Spleen (tissue), 11 donors: ENCODE data around the gene MGAT4C. TPM values are rescaled to one million over a fixed set of nuclear protein-coding genes. Genes with fewer than 3 reads are reported as not detected.

Experiments
- DNase-seq: peaks from one replicate; pipeline ENCODE4 v3.0.0-alpha.2; 2020
- H3K27ac ChIP-seq, 8 donors: fragments of 200-600 bp; sonication (generic) in 7 of 8; 1 replicate in 4 of 8; 2 replicates in 4 of 8; pipeline versions ENCODE4 v1.5.0 to v1.8.0; 2016 to 2021; ENCODE audit warnings: inconsistent platforms in 4 of 8, mild to moderate bottlenecking in 4 of 8, moderate library complexity in 1 of 8
- H3K27me3 ChIP-seq, 7 donors: fragments of 200-600 bp; sonication (generic) in 6 of 7; replicated peaks in 1 of 7; 1 replicate in 4 of 7; 2 replicates in 3 of 7; pipeline versions ENCODE4 v1.5.0 to v1.8.0; 2016 to 2021; ENCODE audit warnings: inconsistent platforms in 3 of 7, mild to moderate bottlenecking in 1 of 7
- H3K36me3 ChIP-seq, 6 donors: fragments of 200-600 bp; sonication (generic) in 5 of 6; 1 replicate in 4 of 6; 2 replicates in 2 of 6; pipeline versions ENCODE4 v1.5.0 to v1.8.0; 2016 to 2021; ENCODE audit warnings: inconsistent platforms in 2 of 6
- H3K4me1 ChIP-seq, 6 donors: fragments of 200-600 bp; sonication (generic) in 5 of 6; 1 replicate in 3 of 6; 2 replicates in 3 of 6; pipeline versions ENCODE4 v1.5.0 to v1.8.0; 2016 to 2021; ENCODE audit warnings: inconsistent platforms in 3 of 6
- H3K4me3 ChIP-seq, 8 donors: fragments of 200-600 bp; sonication (generic) in 7 of 8; 1 replicate in 4 of 8; 2 replicates in 4 of 8; pipeline versions ENCODE4 v1.5.0 to v1.8.0; 2016 to 2021; ENCODE audit warnings: inconsistent platforms in 4 of 8, mild to moderate bottlenecking in 4 of 8, moderate library complexity in 2 of 8
- H3K9me3 ChIP-seq, 8 donors: fragments of 200-600 bp; sonication (generic) in 7 of 8; 1 replicate in 4 of 8; 2 replicates in 4 of 8; pipeline versions ENCODE4 v1.5.0 to v1.8.0; 2016 to 2021; ENCODE audit warnings: inconsistent platforms in 4 of 8
- CTCF ChIP-seq, 11 experiments: fragments of 200-600 bp in 7 of 11; fragments of 450-650 bp in 4 of 11; sonication (generic) in 4 of 11; IDR thresholded peaks in 8 of 11; conservative IDR thresholded peaks in 3 of 11; 1 replicate in 7 of 11; 2 replicates in 4 of 11; pipeline versions ENCODE4 v1.4.0 to v1.8.0; 2016 to 2021; ENCODE audit warnings: antibody characterized with exemption in 11 of 11, inconsistent platforms in 4 of 11, mild to moderate bottlenecking in 1 of 11
- POLR2A ChIP-seq, 3 donors: fragments of 450-650 bp; IDR thresholded peaks; one replicate each; pipeline ENCODE4 v1.5.1; 2017; ENCODE audit warnings: antibody characterized with exemption in 3 of 3, mild to moderate bottlenecking in 1 of 3
- POLR2AphosphoS5 ChIP-seq, 3 donors: sonication (generic); formaldehyde crosslinking; IDR thresholded peaks; one replicate each; pipeline ENCODE4 v1.5.1; 2017; ENCODE audit warnings: antibody characterized with exemption in 3 of 3
- WGBS, 5 donors: extraction: QIAGEN DNeasy Blood & Tissue Kit in 3 of 5; methylation state at CpG; one replicate each; pipeline versions ENCODE4 v1.1.5 to v1.1.7; 2013 to 2018; 5-methylcytosine and 5-hydroxymethylcytosine counted together
- intact Hi-C: fragments of 100-400 bp; cut with DNase I; formaldehyde crosslinking; loops from one replicate; pipeline ENCODE4 v1.15.0; 2023; ENCODE audit warnings: low total_unique reads
- polyA plus RNA-seq, 3 donors: library from polyadenylated mRNA; stranded (reverse); fragments of 200-250 nt; gene quantifications; one replicate each; pipeline ENCODE4 v1.2.1, GENCODE V29; 2013
- total RNA-seq, 7 donors: library from RNA; depleted of rRNA in 3 of 7; stranded (reverse); fragments of >200 nt in 3 of 7; fragmentation: NEBNext Ultra II Directional in 4 of 7; extraction: Animal tissue kit (Norgen Biotek cat#: 25700) in 4 of 7; gene quantifications; one replicate each; pipeline versions ENCODE4 v1.1.0 to v1.2.1, GENCODE V29; 2016 to 2021
- donor health status: healthy with polysubstance abuse.
- donor health status: DM: no; HTN: no; CAD: no; lungs with moderate emphysema.
- donor health status: DM: no; HTN: no; CAD: no.
- donor health status: Bipolar disorder and iron deficiency.
- donor health status: healthy.
- donor health status: DM: no; HTN: no; CAD: no.
- donor health status: DM: yes; HTN: yes; CAD: no.

The MGAT4C gene
- total and polyA plus RNA-seq, 10 donors: 0.03 TPM; not detected in 9

DNA sequence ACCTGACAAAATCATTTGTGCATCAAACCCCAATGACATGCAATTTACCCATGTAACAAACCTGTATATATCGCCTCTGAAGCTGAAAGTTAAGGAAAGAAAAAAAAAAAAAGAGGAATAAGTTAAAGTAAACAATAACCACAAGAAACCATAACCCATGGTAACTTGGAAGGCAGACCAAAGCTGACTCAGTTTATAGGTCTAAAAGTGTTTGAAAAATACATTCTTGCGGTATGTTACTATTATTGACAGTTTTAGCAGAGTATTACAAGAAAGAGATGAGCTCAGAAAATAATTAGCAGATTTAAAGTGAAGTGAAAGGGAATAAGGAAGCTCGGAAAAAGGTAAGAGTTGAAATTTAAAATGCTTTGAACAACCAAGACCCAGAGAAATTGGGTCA is 34.4 kb upstream of the MGAT4C start:
- H3K27me3 ChIP-seq: no peaks in the 10 kb centered on the region
- intact Hi-C loops: no loop called here
- H3K36me3 ChIP-seq: no peaks in the 10 kb centered on the region
- WGBS, 5 donors: 74 to 89% (median 82%) methylated on average over 3 of the region's 3 CpGs
- no peak overlapping the region for H3K27ac ChIP-seq
- no peak for DNase-seq
- no peak overlapping the region for H3K4me3 ChIP-seq
- H3K4me1 ChIP-seq: no peaks in the 10 kb centered on the region
- H3K9me3 ChIP-seq: peaks cover 0 to 3% (median 0%) of the 10 kb centered on the region in 8 donors
- TF ChIP-seq POLR2AphosphoS5 (IDR thresholded peaks at IDR 0.05): no peak
- no peak for TF ChIP-seq POLR2A (IDR thresholded peaks at IDR 0.05)
- TF ChIP-seq CTCF (IDR thresholded peaks at IDR 0.05 in 8 of 11, conservative IDR thresholded peaks at IDR 0.05 in 3 of 11): no peak

DNA sequence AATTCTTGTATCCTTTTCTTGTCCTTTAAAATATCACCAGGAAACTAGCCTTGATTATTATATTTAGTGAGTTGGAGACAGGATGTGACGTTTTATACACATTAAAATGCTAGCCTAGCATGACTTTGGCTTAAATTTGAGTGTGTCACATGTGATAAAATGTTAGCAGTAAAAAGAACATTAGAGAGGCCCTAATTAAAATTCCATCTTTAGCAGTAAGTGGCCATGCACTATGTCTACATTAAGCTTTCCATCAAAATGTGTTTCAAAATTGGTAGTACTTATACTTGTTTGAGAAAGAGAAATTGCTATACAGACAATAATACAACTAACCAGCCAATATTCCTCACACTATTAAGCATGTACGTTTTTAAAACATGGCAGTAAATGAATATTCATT is 29.9 kb upstream of the MGAT4C start:
- TF ChIP-seq CTCF (IDR thresholded peaks at IDR 0.05 in 8 of 11, conservative IDR thresholded peaks at IDR 0.05 in 3 of 11) (no peak), POLR2AphosphoS5 (IDR thresholded peaks at IDR 0.05) (no peak), POLR2A (IDR thresholded peaks at IDR 0.05) (no peak)
- H3K4me1 ChIP-seq: no peaks in the 10 kb centered on the region
- DNase-seq: no peak
- no peaks in the 10 kb centered on the region for H3K36me3 ChIP-seq
- intact Hi-C loops: no loop called here
- H3K4me3 ChIP-seq: no peak overlapping the region
- peaks cover 0 to 3% (median 0%) of the 10 kb centered on the region in 8 donors for H3K9me3 ChIP-seq
- WGBS, 5 donors: 37 to 64% (median 51%) methylated on average over 2 of the region's 2 CpGs
- H3K27me3 ChIP-seq: no peaks in the 10 kb centered on the region
- H3K27ac ChIP-seq: no peak overlapping the region

- intact Hi-C loops: no loop called here
- 66 to 71% (median 69%) methylated on average over 2 of the region's 2 CpGs for WGBS, 5 donors
- TF ChIP-seq POLR2AphosphoS5 (IDR thresholded peaks at IDR 0.05) (no peak), CTCF (IDR thresholded peaks at IDR 0.05 in 8 of 11, conservative IDR thresholded peaks at IDR 0.05 in 3 of 11) (no peak), POLR2A (IDR thresholded peaks at IDR 0.05) (no peak)
These were observed 27.4 kb upstream of the MGAT4C start for GRCh38 chr12:86283620-86284019.

DNA sequence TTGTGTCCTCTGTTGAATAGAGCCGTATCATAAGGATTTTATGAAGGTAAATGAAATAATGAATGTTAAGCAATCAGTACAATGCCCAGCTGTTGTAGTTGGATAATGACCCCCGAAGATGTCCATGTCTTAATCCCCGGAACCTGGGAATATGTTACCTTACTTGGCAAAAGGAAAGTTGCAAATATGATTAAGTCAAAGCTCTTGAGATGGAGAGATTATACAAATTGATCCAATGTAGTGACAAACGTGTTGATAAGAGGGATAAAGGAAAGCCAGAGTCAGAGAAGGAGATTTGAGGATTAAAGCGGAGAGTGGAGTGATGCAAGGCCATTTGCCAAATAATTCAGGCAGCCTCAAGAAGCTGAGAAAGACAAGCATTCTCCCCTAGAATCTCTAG is 19.2 kb upstream of the MGAT4C start:
- no peaks in the 10 kb centered on the region for H3K36me3 ChIP-seq
- no peaks in the 10 kb centered on the region for H3K4me1 ChIP-seq
- H3K27me3 ChIP-seq: no peaks in the 10 kb centered on the region
- 79 to 86% (median 84%) methylated on average over 5 of the region's 5 CpGs for WGBS, 5 donors
- intact Hi-C loops: no loop called here
- H3K27ac ChIP-seq: no peak overlapping the region
- no peak for DNase-seq
- no peaks in the 10 kb centered on the region for H3K9me3 ChIP-seq
- TF ChIP-seq POLR2A (IDR thresholded peaks at IDR 0.05): no peak
- H3K4me3 ChIP-seq: no peak overlapping the region

More at GRCh38 chr12:86283620-86284019, 27.4 kb upstream of the MGAT4C start:
- no peaks in the 10 kb centered on the region for H3K9me3 ChIP-seq
- DNase-seq: no peak
- H3K4me3 ChIP-seq: no peak overlapping the region
- H3K4me1 ChIP-seq: no peaks in the 10 kb centered on the region
- H3K36me3 ChIP-seq: no peaks in the 10 kb centered on the region
- H3K27me3 ChIP-seq: no peaks in the 10 kb centered on the region
- no peak overlapping the region for H3K27ac ChIP-seq

GRCh38 chr12:86265329-86265695 is 9.1 kb upstream of the MGAT4C start:
- 75 to 80% (median 76%) methylated on average over 5 of the region's 5 CpGs for WGBS, 5 donors
- Histone ChIP-seq H3K27me3 (peaks cover 0 to 11% (median 2%) of the 10 kb centered on the region in 7 donors), H3K9me3 (peaks cover 0 to 5% (median 0%) of the 10 kb centered on the region in 8 donors), H3K27ac (no peak overlapping the region), H3K36me3 (no peaks in the 10 kb centered on the region), H3K4me1 (no peaks in the 10 kb centered on the region), H3K4me3 (no peak overlapping the region)
- no peak for TF ChIP-seq CTCF (IDR thresholded peaks at IDR 0.05 in 8 of 11, conservative IDR thresholded peaks at IDR 0.05 in 3 of 11)
- intact Hi-C loops: no loop called here
- no peak for DNase-seq
